ENCODE results near the gene KHDRBS2.

Gene KHDRBS2

DNA sequence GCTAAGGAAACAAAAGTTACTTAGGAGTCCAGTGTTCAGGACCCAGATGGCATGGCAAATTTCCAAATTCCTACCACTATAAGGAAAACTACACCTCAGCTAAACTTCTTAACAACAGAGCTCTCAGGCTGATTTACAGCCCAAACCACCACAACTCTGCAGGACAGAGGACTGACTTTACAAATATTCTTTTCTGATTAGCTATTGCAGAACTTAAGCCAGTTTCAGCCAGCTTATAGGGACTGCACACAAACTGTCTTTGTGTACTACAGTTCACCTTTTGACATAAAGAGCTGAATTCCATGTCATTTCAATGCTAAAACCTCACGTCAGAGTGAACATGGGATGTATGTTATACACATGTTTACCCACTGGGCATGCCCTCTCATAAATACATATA is 305.4 kb downstream of the KHDRBS2 start:
- TF ChIP-seq, protein P1, sequence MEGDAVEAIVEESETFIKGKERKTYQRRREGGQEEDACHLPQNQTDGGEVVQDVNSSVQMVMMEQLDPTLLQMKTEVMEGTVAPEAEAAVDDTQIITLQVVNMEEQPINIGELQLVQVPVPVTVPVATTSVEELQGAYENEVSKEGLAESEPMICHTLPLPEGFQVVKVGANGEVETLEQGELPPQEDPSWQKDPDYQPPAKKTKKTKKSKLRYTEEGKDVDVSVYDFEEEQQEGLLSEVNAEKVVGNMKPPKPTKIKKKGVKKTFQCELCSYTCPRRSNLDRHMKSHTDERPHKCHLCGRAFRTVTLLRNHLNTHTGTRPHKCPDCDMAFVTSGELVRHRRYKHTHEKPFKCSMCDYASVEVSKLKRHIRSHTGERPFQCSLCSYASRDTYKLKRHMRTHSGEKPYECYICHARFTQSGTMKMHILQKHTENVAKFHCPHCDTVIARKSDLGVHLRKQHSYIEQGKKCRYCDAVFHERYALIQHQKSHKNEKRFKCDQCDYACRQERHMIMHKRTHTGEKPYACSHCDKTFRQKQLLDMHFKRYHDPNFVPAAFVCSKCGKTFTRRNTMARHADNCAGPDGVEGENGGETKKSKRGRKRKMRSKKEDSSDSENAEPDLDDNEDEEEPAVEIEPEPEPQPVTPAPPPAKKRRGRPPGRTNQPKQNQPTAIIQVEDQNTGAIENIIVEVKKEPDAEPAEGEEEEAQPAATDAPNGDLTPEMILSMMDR (IDR thresholded peaks at IDR 0.05; ENCODE audit: insufficient read depth, low read length, missing control alignments): no peak
- no peak overlapping the region for H3K4me3 ChIP-seq (ENCODE audit: low read depth, low read length)
- CTCF ChIA-PET: no interaction called here
- POLR2A ChIA-PET: no interaction called here
- no peak for DNase-seq (ENCODE audit: low read depth, low spot score)

DNA sequence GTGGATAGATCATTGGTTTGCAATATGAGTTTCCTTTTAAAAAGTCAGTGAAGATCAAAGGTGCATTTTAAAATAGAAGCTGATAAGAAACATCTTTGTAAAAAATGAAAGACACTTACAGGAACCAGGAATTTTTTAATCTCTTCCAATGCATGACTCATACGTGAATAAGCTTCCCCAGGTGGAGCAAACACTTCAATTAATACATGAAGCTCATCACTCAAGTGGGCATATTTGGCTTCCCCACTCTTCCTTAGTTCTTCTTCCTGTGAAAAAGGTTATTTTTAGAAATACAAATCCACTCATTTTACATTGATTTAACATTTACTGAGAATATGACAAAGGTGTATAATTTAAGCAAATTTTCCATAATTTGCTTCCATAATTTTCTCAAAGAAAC is 308.1 kb downstream of the KHDRBS2 start:
- DNase-seq (ENCODE audit: low read depth, low spot score): no peak
- TF ChIP-seq, protein P1 (IDR thresholded peaks at IDR 0.05; ENCODE audit: insufficient read depth, low read length, missing control alignments): no peak
- ChIA-PET POLR2A (no interaction called here), CTCF (no interaction called here)
- no peak overlapping the region for H3K4me3 ChIP-seq (ENCODE audit: low read depth, low read length)

DNA sequence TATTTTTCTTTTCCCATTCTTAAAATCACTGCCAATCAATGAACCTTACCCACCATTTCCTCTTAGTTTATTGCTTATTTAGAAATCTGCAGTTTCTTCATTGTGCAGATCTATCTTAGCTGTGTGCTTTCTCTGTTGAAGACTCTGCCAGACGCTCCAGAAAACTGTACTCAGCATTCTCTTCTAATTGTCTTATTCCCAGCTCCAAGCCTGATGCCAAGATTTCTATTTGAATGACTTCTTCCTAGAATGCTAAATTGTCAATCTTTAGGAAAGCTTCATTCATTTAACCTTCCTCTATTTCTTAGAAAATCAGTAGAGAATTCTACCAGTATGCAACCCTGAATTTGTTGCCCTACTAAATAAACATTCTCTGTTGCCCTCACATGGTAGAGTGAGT is 308.9 kb downstream of the KHDRBS2 start:
- no peak overlapping the region for H3K4me3 ChIP-seq (ENCODE audit: low read depth, low read length)
- TF ChIP-seq, protein P1 (IDR thresholded peaks at IDR 0.05; ENCODE audit: insufficient read depth, low read length, missing control alignments): no peak
- CTCF ChIA-PET: no interaction called here
- no peak for DNase-seq (ENCODE audit: low read depth, low spot score)
- POLR2A ChIA-PET: no interaction called here

DNA sequence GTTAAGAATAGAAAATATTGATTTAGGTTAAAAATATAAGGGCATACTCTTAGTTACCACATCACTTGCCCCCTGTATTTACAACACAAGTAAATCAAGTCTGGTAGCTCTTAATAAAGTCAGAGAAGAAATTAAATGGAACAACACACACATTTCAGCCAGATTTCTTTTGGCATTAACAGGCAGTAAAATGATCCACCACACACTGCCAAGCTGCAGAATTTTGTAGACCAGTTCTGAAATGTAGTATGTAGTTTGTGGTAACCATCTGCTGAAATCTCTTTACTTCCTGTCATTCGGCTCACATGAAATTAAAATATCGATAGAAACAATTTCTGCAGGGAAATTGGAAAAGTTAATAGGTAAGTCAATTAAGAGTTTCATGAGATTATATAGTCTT is 326.8 kb downstream of the KHDRBS2 start:
- POLR2A ChIA-PET: no interaction called here
- H3K4me3 ChIP-seq (ENCODE audit: low read depth, low read length): no peak overlapping the region
- no peak for DNase-seq (ENCODE audit: low read depth, low spot score)
- TF ChIP-seq, protein P1 (IDR thresholded peaks at IDR 0.05; ENCODE audit: insufficient read depth, low read length, missing control alignments): no peak
- CTCF ChIA-PET: no interaction called here

DNA sequence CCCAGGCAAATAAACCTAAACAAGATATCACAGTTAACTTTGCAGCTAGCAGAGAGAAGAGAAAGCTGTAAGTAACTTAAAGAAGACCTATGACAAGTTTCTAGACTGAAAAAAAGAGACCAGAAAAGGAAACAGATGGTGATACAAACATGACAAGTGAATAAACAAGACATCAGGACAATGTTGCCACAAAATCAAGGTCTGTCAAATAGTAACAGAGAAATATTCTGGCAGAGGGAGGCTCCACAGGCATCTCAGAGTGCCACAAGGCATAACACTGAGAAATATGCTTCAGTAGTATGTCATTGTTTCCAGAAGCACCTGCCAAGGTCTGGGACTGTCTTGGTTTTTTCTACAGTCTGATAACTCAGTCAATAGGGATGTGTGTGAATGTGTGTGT is 332.2 kb downstream of the KHDRBS2 start:
- no peak overlapping the region for H3K4me3 ChIP-seq (ENCODE audit: low read depth, low read length)
- ChIA-PET POLR2A (no interaction called here), CTCF (no interaction called here)
- no peak for DNase-seq (ENCODE audit: low read depth, low spot score)
- TF ChIP-seq, protein P1 (IDR thresholded peaks at IDR 0.05; ENCODE audit: insufficient read depth, low read length, missing control alignments): no peak

DNA sequence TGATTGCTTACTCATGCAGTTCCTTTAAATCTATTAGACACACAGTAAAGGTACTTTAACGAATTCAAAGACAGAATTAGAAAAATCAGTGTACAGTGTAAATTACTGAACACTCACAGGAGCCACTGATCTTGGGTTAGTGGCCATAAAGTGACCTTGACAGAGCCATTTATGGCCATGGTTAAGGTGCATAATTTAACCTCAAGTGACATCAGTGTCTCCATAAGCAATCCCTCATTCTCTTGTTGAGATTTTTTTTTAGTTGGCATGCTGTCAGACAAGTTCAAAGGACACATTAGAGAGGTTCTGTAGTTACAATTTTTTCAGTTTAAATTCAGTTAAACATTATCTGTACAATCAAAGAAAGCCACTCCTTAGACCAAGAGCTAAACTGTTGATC is 334.4 kb downstream of the KHDRBS2 start:
- ChIA-PET CTCF (no interaction called here), POLR2A (no interaction called here)
- DNase-seq (ENCODE audit: low read depth, low spot score): no peak
- TF ChIP-seq, protein P1 (IDR thresholded peaks at IDR 0.05; ENCODE audit: insufficient read depth, low read length, missing control alignments): no peak
- H3K4me3 ChIP-seq (ENCODE audit: low read depth, low read length): no peak overlapping the region
